ENCODE measurements around the gene ANO7. TPM values are rescaled to one million over a fixed set of nuclear protein-coding genes. Genes with fewer than 3 reads are reported as not detected.
A peak's percentile ranks its signal among the peaks of the same experiment; 100 is the strongest.

The ANO7 gene
- total RNA-seq, 4 donors from 2014 or later, result 0.10 to 0.62 (median 0.24) TPM

GRCh38 chr2:241142063-241142462, 46.4 kb upstream of the ANO7 start:
- Histone ChIP-seq H3K4me3 (no peak overlapping the region), H3K9me3 (no peaks in the 10 kb centered on the region), H3K36me3 (no peaks in the 10 kb centered on the region), H3K4me1 (no peaks in the 10 kb centered on the region), H3K27ac (no peak overlapping the region), H3K27me3 (no peaks in the 10 kb centered on the region)
- in situ Hi-C loops (cut with MboI; ENCODE audit: low sequenced_read_pairs in 4 of 4), result no loop called here
- DNase-seq (no peak), ATAC-seq (no peak)
- intact Hi-C loops (cut with DNase I; ENCODE audit: low total_unique reads), result no loop called here
- TF ChIP-seq POLR2A (IDR thresholded peaks at IDR 0.05) (no peak), CTCF (IDR thresholded peaks at IDR 0.05 in 4 of 5, conservative IDR thresholded peaks at IDR 0.05 in 1 of 5) (no peak)

GRCh38 chr2:241142593-241142992, 45.9 kb upstream of the ANO7 start:
- DNase-seq (no peak), ATAC-seq (no peak)
- no peak overlapping the region for H3K27ac ChIP-seq
- H3K36me3 ChIP-seq, result no peaks in the 10 kb centered on the region
- in situ Hi-C loops (cut with MboI; ENCODE audit: low sequenced_read_pairs in 4 of 4) (no loop called here), intact Hi-C loops (cut with DNase I; ENCODE audit: low total_unique reads) (no loop called here)
- H3K27me3 ChIP-seq, result no peaks in the 10 kb centered on the region
- TF ChIP-seq POLR2A (IDR thresholded peaks at IDR 0.05) (no peak), CTCF (IDR thresholded peaks at IDR 0.05 in 4 of 5, conservative IDR thresholded peaks at IDR 0.05 in 1 of 5) (no peak)
- no peaks in the 10 kb centered on the region for H3K4me1 ChIP-seq
- no peak overlapping the region for H3K4me3 ChIP-seq
- H3K9me3 ChIP-seq, result no peaks in the 10 kb centered on the region

GRCh38 chr2:241146286-241146685, 42.2 kb upstream of the ANO7 start:
- in situ Hi-C loops (cut with MboI; ENCODE audit: low sequenced_read_pairs in 4 of 4) (no loop called here), intact Hi-C loops (cut with DNase I; ENCODE audit: low total_unique reads) (loop anchor here (5.0 kb wide), 1 partner anchor 234 kb away; no protein-coding TSS in a partner anchor)
- TF ChIP-seq POLR2A (IDR thresholded peaks at IDR 0.05) (no peak), CTCF (IDR thresholded peaks at IDR 0.05 in 4 of 5, conservative IDR thresholded peaks at IDR 0.05 in 1 of 5) (no peak)
- Histone ChIP-seq H3K4me3 (no peak overlapping the region), H3K27me3 (no peaks in the 10 kb centered on the region), H3K9me3 (no peaks in the 10 kb centered on the region), H3K36me3 (no peaks in the 10 kb centered on the region), H3K27ac (no peak overlapping the region), H3K4me1 (peaks cover 12 to 15% of the 10 kb centered on the region in 2 donors)
- ATAC-seq (no peak), DNase-seq (no peak)

- no peaks in the 10 kb centered on the region for H3K36me3 ChIP-seq
- no peak overlapping the region for H3K4me3 ChIP-seq
- no peaks in the 10 kb centered on the region for H3K27me3 ChIP-seq
- H3K9me3 ChIP-seq, result no peaks in the 10 kb centered on the region
- intact Hi-C loops (cut with DNase I; ENCODE audit: low total_unique reads), result loop anchor here (5.0 kb wide), 1 partner anchor 235 kb away; no protein-coding TSS in a partner anchor
- no peak overlapping the region for H3K27ac ChIP-seq
- DNase-seq (no peak), ATAC-seq (no peak)
- H3K4me1 ChIP-seq, result peaks cover 13 to 15% of the 10 kb centered on the region in 2 donors
- TF ChIP-seq POLR2A (IDR thresholded peaks at IDR 0.05) (no peak), CTCF (IDR thresholded peaks at IDR 0.05 in 4 of 5, conservative IDR thresholded peaks at IDR 0.05 in 1 of 5) (no peak)
- in situ Hi-C loops (cut with MboI; ENCODE audit: low sequenced_read_pairs in 4 of 4), result no loop called here
Observed at GRCh38 chr2:241147336-241147735, 41.1 kb upstream of the ANO7 start.

- ATAC-seq (no peak), DNase-seq (no peak)
- in situ Hi-C loops (cut with MboI; ENCODE audit: low sequenced_read_pairs in 4 of 4) (no loop called here), intact Hi-C loops (cut with DNase I; ENCODE audit: low total_unique reads) (loop anchor here (2.0 to 5.0 kb wide), 2 partner anchors 69 to 236 kb away; no protein-coding TSS in a partner anchor)
- Histone ChIP-seq H3K27ac (no peak overlapping the region), H3K4me1 (peaks cover 13 to 15% of the 10 kb centered on the region in 2 donors), H3K9me3 (no peaks in the 10 kb centered on the region), H3K27me3 (no peaks in the 10 kb centered on the region), H3K4me3 (peak overlapping the region in 1 of 4 donors; percentile 81), H3K36me3 (no peaks in the 10 kb centered on the region)
- TF ChIP-seq CTCF (IDR thresholded peaks at IDR 0.05 in 4 of 5, conservative IDR thresholded peaks at IDR 0.05 in 1 of 5) (no peak), POLR2A (IDR thresholded peaks at IDR 0.05) (no peak)
Observed at GRCh38 chr2:241148239-241148638, 40.2 kb upstream of the ANO7 start.

Data from gastrocnemius medialis (tissue), 4 donors.